GM12878 (cell line): ENCODE data around the gene FCHSD2. TPM values are rescaled to one million over a fixed set of nuclear protein-coding genes. Genes with fewer than 3 reads are reported as not detected.

Experiments used
- HDAC6 ChIP-seq: fragments of 200-600 bp; sonication (generic); IDR thresholded peaks from one replicate; pipeline ENCODE4 v1.8.0; 2017; ENCODE audit warnings: antibody characterized with exemption; ENCODE audit not compliant: unreplicated experiment
- IRF4 ChIP-seq: IDR thresholded peaks from 2 replicates; pipeline ENCODE4 v1.6.1; 2011; ENCODE audit warnings: low read depth, low read length
- NR2C1 ChIP-seq: fragments of 450-650 bp; IDR thresholded peaks from 2 replicates; pipeline ENCODE4 v1.6.1; 2017; ENCODE audit warnings: antibody characterized with exemption, mild to moderate bottlenecking, moderate library complexity
- PAX5 ChIP-seq: IDR thresholded peaks from 2 replicates; pipeline ENCODE4 v1.6.1; 2011; ENCODE audit warnings: low read depth, low read length, borderline replicate concordance
- RUNX3 ChIP-seq: IDR thresholded peaks from 2 replicates; pipeline ENCODE4 v1.6.1; 2012; ENCODE audit warnings: low read length, inconsistent platforms
- SMARCA5 ChIP-seq: fragments of 450-650 bp; IDR thresholded peaks from 2 replicates; pipeline ENCODE4 v1.6.1; 2017; ENCODE audit warnings: mild to moderate bottlenecking
- SMC3 ChIP-seq: IDR thresholded peaks from 2 replicates; pipeline ENCODE4 v1.6.1; 2011; ENCODE audit warnings: low read length, improper control_type of control experiment, borderline replicate concordance
- TCF12 ChIP-seq: IDR thresholded peaks from 2 replicates; pipeline ENCODE4 v1.6.1; 2011; ENCODE audit warnings: low read depth, mild to moderate bottlenecking, low read length
- ZNF687 ChIP-seq: fragments of 450-650 bp; IDR thresholded peaks from 2 replicates; pipeline ENCODE4 v1.6.1; 2017; ENCODE audit warnings: mild to moderate bottlenecking, moderate library complexity
- polyA plus RNA-seq, 11 experiments: library from polyadenylated mRNA; depleted of rRNA in 4 of 11; unstranded in 6 of 11; stranded (reverse) in 5 of 11; fragments of >200 nt; fragmentation: Nextera tagmentation in 4 of 11; fragmentation: Illumina TruSeq in 1 of 11; extraction: Ambion mirVana in 4 of 11; extraction: Trizol in 1 of 11; gene quantifications; 1 replicate in 1 of 11; 2 replicates in 10 of 11; pipeline versions ENCODE4 v1.2.1 to v1.2.3, GENCODE V29; 2011 to 2016; ENCODE audit warnings: inconsistent platforms in 2 of 11, missing spikeins in 2 of 11, low read depth in 1 of 11
- total RNA-seq, 4 experiments: library from RNA; depleted of rRNA in 3 of 4; stranded (reverse); fragments of >200 nt in 3 of 4; fragmentation: Illumina TruSeq in 1 of 4; extraction: Trizol in 1 of 4; gene quantifications; 2 replicates each; pipeline versions ENCODE4 v1.2.1 to v1.2.3, GENCODE V29; 2013 to 2021
- TF ChIP-seq, protein P1 (sequence below): IDR thresholded peaks from 2 replicates; pipeline ENCODE4 v1.6.1; 2012; ENCODE audit warnings: improper control_type of control experiment, low read depth, low read length; ENCODE audit not compliant: insufficient replicate concordance

FCHSD2 gene
- total and polyA plus RNA-seq, 10 of the 15 experiments (the other 5 are each of a cell fraction or from before 2014, with no cell fraction given): 13.2 to 89.8 (median 47.8) TPM

GRCh38 chr11:73177778-73178539 lies 35.8 kb upstream of the FCHSD2 start (continued):
- TF ChIP-seq, protein P1, sequence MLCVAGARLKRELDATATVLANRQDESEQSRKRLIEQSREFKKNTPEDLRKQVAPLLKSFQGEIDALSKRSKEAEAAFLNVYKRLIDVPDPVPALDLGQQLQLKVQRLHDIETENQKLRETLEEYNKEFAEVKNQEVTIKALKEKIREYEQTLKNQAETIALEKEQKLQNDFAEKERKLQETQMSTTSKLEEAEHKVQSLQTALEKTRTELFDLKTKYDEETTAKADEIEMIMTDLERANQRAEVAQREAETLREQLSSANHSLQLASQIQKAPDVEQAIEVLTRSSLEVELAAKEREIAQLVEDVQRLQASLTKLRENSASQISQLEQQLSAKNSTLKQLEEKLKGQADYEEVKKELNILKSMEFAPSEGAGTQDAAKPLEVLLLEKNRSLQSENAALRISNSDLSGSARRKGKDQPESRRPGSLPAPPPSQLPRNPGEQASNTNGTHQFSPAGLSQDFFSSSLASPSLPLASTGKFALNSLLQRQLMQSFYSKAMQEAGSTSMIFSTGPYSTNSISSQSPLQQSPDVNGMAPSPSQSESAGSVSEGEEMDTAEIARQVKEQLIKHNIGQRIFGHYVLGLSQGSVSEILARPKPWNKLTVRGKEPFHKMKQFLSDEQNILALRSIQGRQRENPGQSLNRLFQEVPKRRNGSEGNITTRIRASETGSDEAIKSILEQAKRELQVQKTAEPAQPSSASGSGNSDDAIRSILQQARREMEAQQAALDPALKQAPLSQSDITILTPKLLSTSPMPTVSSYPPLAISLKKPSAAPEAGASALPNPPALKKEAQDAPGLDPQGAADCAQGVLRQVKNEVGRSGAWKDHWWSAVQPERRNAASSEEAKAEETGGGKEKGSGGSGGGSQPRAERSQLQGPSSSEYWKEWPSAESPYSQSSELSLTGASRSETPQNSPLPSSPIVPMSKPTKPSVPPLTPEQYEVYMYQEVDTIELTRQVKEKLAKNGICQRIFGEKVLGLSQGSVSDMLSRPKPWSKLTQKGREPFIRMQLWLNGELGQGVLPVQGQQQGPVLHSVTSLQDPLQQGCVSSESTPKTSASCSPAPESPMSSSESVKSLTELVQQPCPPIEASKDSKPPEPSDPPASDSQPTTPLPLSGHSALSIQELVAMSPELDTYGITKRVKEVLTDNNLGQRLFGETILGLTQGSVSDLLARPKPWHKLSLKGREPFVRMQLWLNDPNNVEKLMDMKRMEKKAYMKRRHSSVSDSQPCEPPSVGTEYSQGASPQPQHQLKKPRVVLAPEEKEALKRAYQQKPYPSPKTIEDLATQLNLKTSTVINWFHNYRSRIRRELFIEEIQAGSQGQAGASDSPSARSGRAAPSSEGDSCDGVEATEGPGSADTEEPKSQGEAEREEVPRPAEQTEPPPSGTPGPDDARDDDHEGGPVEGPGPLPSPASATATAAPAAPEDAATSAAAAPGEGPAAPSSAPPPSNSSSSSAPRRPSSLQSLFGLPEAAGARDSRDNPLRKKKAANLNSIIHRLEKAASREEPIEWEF: no peak
- TF ChIP-seq TCF12: 0 out of 2 replicates have a peak, but pooled peaks have one; percentile 17
- TF ChIP-seq ZNF687: peak; percentile 29; the same call in 1 of the 2 replicates
- peak; percentile 91 for TF ChIP-seq SMARCA5
- TF ChIP-seq NR2C1: no peak
- peak; percentile 100 for TF ChIP-seq SMC3
- no peak for TF ChIP-seq HDAC6
- TF ChIP-seq IRF4: peak; percentile 56; the same call in 1 of the 2 replicates
- TF ChIP-seq RUNX3: peak; percentile 81
- TF ChIP-seq PAX5: 0 out of 2 replicates have a peak, but pooled peaks have one; percentile 41
